ENCODE data around the gene CERS6. TPM values are rescaled to one million over a fixed set of nuclear protein-coding genes. Genes with fewer than 3 reads are reported as not detected.

CERS6 gene
- total and polyA plus RNA-seq, 2 experiments from 2014 or later, result 8.3 to 16.0 TPM

GRCh38 chr2:168620554-168620953 is 164.5 kb downstream of the CERS6 start:
- in situ Hi-C loops (cut with MboI), result no loop called here
- Histone ChIP-seq H3K4me3 (no peak overlapping the region), H3K9ac (no peak overlapping the region), H3K4me2 (ENCODE audit: unreplicated experiment) (no peak overlapping the region), H2AFZ (no peak overlapping the region), H4K20me1 (ENCODE audit: insufficient read depth) (no peaks in the 10 kb centered on the region), H3K36me3 (ENCODE audit: low read depth) (no peaks in the 10 kb centered on the region), H3F3A (ENCODE audit: insufficient read depth) (no peaks in the 10 kb centered on the region), H3K79me2 (ENCODE audit: insufficient read depth) (no peaks in the 10 kb centered on the region), H3K27me3 (replicated peaks; ENCODE audit: insufficient read depth) (no peaks in the 10 kb centered on the region), H3K4me1 (ENCODE audit: insufficient read depth) (no peaks in the 10 kb centered on the region), H3K9me2 (ENCODE audit: insufficient read depth) (peaks cover 7% of the 10 kb centered on the region; the same call in 1 of the 2 replicates), H3K27ac (no peak overlapping the region), H3K9me3 (ENCODE audit: low read depth) (no peaks in the 10 kb centered on the region)
- WGBS, 2 experiments (ENCODE audit: low coverage in 1 of 2, low lambda C conversion rate in 2 of 2, missing lambda C conversion rate in 2 of 2), result 71 to 77% methylated on average over 2 of the region's 2 CpGs
- no peak for DNase-seq
- TF ChIP-seq EZH2 (IDR thresholded peaks at IDR 0.05; ENCODE audit: insufficient read depth, poor library complexity, severe bottlenecking), result no peak
- no peak for TF ChIP-seq EZH2phosphoT487 (IDR thresholded peaks at IDR 0.05; ENCODE audit: insufficient read depth, low read depth)

GRCh38 chr2:168622559-168622958 is 166.5 kb downstream of the CERS6 start:
- 95% methylated on average over 1 of the region's 1 CpG for WGBS, 2 experiments (ENCODE audit: low coverage in 1 of 2, low lambda C conversion rate in 2 of 2, missing lambda C conversion rate in 2 of 2)
- in situ Hi-C loops (cut with MboI), result no loop called here
- Histone ChIP-seq H3K9ac (no peak overlapping the region), H3K9me3 (ENCODE audit: low read depth) (no peaks in the 10 kb centered on the region), H4K20me1 (ENCODE audit: insufficient read depth) (no peaks in the 10 kb centered on the region), H2AFZ (no peak overlapping the region), H3K27me3 (replicated peaks; ENCODE audit: insufficient read depth) (no peaks in the 10 kb centered on the region), H3K27ac (no peak overlapping the region), H3K4me1 (ENCODE audit: insufficient read depth) (no peaks in the 10 kb centered on the region), H3K4me3 (no peak overlapping the region), H3K36me3 (ENCODE audit: low read depth) (no peaks in the 10 kb centered on the region), H3K4me2 (ENCODE audit: unreplicated experiment) (no peak overlapping the region), H3K79me2 (ENCODE audit: insufficient read depth) (no peaks in the 10 kb centered on the region), H3K9me2 (ENCODE audit: insufficient read depth) (no peaks in the 10 kb centered on the region; the same call in 1 of the 2 replicates), H3F3A (ENCODE audit: insufficient read depth) (no peaks in the 10 kb centered on the region)
- TF ChIP-seq EZH2 (IDR thresholded peaks at IDR 0.05; ENCODE audit: insufficient read depth, poor library complexity, severe bottlenecking) (no peak), EZH2phosphoT487 (IDR thresholded peaks at IDR 0.05; ENCODE audit: insufficient read depth, low read depth) (no peak)
- no peak for DNase-seq

- 97% methylated on average over 3 of the region's 3 CpGs for WGBS, 2 experiments (ENCODE audit: low coverage in 1 of 2, low lambda C conversion rate in 2 of 2, missing lambda C conversion rate in 2 of 2)
- no peak for DNase-seq
- in situ Hi-C loops (cut with MboI), result no loop called here
Observed at GRCh38 chr2:168624028-168624427, 168.0 kb downstream of the CERS6 start.

DNA sequence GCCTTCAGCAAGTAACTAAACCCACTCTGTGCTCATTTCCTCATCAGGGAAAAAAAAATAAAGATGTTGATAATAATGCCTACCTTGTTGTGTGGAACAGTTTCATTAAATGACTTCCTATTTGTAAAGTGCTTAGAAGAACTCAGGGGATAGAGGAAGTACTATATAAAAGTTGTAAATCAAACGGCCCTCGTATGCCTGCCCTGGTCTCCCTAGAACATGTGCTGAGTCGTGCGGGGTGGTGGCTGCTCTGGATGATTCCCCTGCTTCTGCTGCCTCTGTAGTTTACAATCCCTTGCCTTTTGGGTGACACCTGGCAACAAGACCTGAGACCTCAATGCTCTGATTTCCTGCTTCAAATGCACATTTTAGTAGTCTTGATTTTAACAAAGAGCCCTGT is 170.0 kb downstream of the CERS6 start:
- Histone ChIP-seq H3K4me1 (ENCODE audit: insufficient read depth) (no peaks in the 10 kb centered on the region), H3K9ac (no peak overlapping the region), H3K9me2 (ENCODE audit: insufficient read depth) (no peaks in the 10 kb centered on the region), H3K27me3 (replicated peaks; ENCODE audit: insufficient read depth) (no peaks in the 10 kb centered on the region), H3K27ac (no peak overlapping the region), H3K4me3 (no peak overlapping the region), H3F3A (ENCODE audit: insufficient read depth) (no peaks in the 10 kb centered on the region), H3K4me2 (ENCODE audit: unreplicated experiment) (no peak overlapping the region), H3K79me2 (ENCODE audit: insufficient read depth) (no peaks in the 10 kb centered on the region), H4K20me1 (ENCODE audit: insufficient read depth) (no peaks in the 10 kb centered on the region), H3K9me3 (ENCODE audit: low read depth) (no peaks in the 10 kb centered on the region), H2AFZ (no peak overlapping the region), H3K36me3 (ENCODE audit: low read depth) (no peaks in the 10 kb centered on the region)
- DNase-seq, result no peak
- in situ Hi-C loops (cut with MboI), result no loop called here
- 69 to 82% methylated on average over 4 of the region's 4 CpGs for WGBS, 2 experiments (ENCODE audit: low coverage in 1 of 2, low lambda C conversion rate in 2 of 2, missing lambda C conversion rate in 2 of 2)
- TF ChIP-seq EZH2phosphoT487 (IDR thresholded peaks at IDR 0.05; ENCODE audit: insufficient read depth, low read depth) (no peak), EZH2 (IDR thresholded peaks at IDR 0.05; ENCODE audit: insufficient read depth, poor library complexity, severe bottlenecking) (no peak)

More at GRCh38 chr2:168624028-168624427, 168.0 kb downstream of the CERS6 start:
- H3K27ac ChIP-seq, result no peak overlapping the region
- H3K4me1 ChIP-seq (ENCODE audit: insufficient read depth), result no peaks in the 10 kb centered on the region
- no peaks in the 10 kb centered on the region for H3K27me3 ChIP-seq (replicated peaks; ENCODE audit: insufficient read depth)
- no peak overlapping the region for H3K4me2 ChIP-seq (ENCODE audit: unreplicated experiment)
- no peaks in the 10 kb centered on the region for H4K20me1 ChIP-seq (ENCODE audit: insufficient read depth)
- H2AFZ ChIP-seq, result no peak overlapping the region
- H3K9ac ChIP-seq, result no peak overlapping the region
- no peak overlapping the region for H3K4me3 ChIP-seq
- H3K9me2 ChIP-seq (ENCODE audit: insufficient read depth), result no peaks in the 10 kb centered on the region
- TF ChIP-seq EZH2phosphoT487 (IDR thresholded peaks at IDR 0.05; ENCODE audit: insufficient read depth, low read depth) (no peak), EZH2 (IDR thresholded peaks at IDR 0.05; ENCODE audit: insufficient read depth, poor library complexity, severe bottlenecking) (no peak)
- H3K36me3 ChIP-seq (ENCODE audit: low read depth), result no peaks in the 10 kb centered on the region
- no peaks in the 10 kb centered on the region for H3K79me2 ChIP-seq (ENCODE audit: insufficient read depth)
- no peaks in the 10 kb centered on the region for H3F3A ChIP-seq (ENCODE audit: insufficient read depth)
- H3K9me3 ChIP-seq (ENCODE audit: low read depth), result no peaks in the 10 kb centered on the region

- DNase-seq, result no peak
- H3K27me3 ChIP-seq (replicated peaks; ENCODE audit: insufficient read depth), result no peaks in the 10 kb centered on the region
- H3K4me3 ChIP-seq, result no peak overlapping the region
- WGBS, 2 experiments (ENCODE audit: low coverage in 1 of 2, low lambda C conversion rate in 2 of 2, missing lambda C conversion rate in 2 of 2), result 55 to 58% methylated on average over 3 of the region's 3 CpGs
- no peaks in the 10 kb centered on the region for H3K79me2 ChIP-seq (ENCODE audit: insufficient read depth)
- no peak overlapping the region for H3K9ac ChIP-seq
- H2AFZ ChIP-seq, result no peak overlapping the region
- TF ChIP-seq EZH2phosphoT487 (IDR thresholded peaks at IDR 0.05; ENCODE audit: insufficient read depth, low read depth) (no peak), EZH2 (IDR thresholded peaks at IDR 0.05; ENCODE audit: insufficient read depth, poor library complexity, severe bottlenecking) (no peak)
- no peaks in the 10 kb centered on the region for H4K20me1 ChIP-seq (ENCODE audit: insufficient read depth)
- no peak overlapping the region for H3K27ac ChIP-seq
- in situ Hi-C loops (cut with MboI), result no loop called here
- no peaks in the 10 kb centered on the region for H3K4me1 ChIP-seq (ENCODE audit: insufficient read depth)
- no peaks in the 10 kb centered on the region for H3F3A ChIP-seq (ENCODE audit: insufficient read depth)
- H3K36me3 ChIP-seq (ENCODE audit: low read depth), result no peaks in the 10 kb centered on the region
- H3K9me3 ChIP-seq (ENCODE audit: low read depth), result no peaks in the 10 kb centered on the region
- H3K4me2 ChIP-seq (ENCODE audit: unreplicated experiment), result no peak overlapping the region
- H3K9me2 ChIP-seq (ENCODE audit: insufficient read depth), result no peaks in the 10 kb centered on the region
Observed at GRCh38 chr2:168626647-168627046, 170.6 kb downstream of the CERS6 start.
